HUES64 (cell line): Measurements from ENCODE around the gene NSG1. TPM values are rescaled to one million over a fixed set of nuclear protein-coding genes. Genes with fewer than 3 reads are reported as not detected.
"Not testable (repeated sequence)": the region's sequence is repeated elsewhere in the genome, so short reads cannot be mapped to it uniquely, and the experiment has no call there.

ENCODE experiments used
- H3K27ac ChIP-seq: 2 replicates; pipeline ENCODE4 v1.7.0; 2013; ENCODE audit warnings: low read depth, low read length, inconsistent platforms
- H3K27me3 ChIP-seq: 2 replicates; pipeline ENCODE4 v1.6.1; 2013; ENCODE audit warnings: mild to moderate bottlenecking, low read length; ENCODE audit not compliant: insufficient read depth
- H3K36me3 ChIP-seq: 2 replicates; pipeline ENCODE4 v1.6.1; 2013; ENCODE audit warnings: mild to moderate bottlenecking, low read length; ENCODE audit not compliant: insufficient read depth
- H3K4me1 ChIP-seq: 2 replicates; pipeline ENCODE4 v1.6.1; 2013; ENCODE audit warnings: mild to moderate bottlenecking, low read length, moderate library complexity; ENCODE audit not compliant: insufficient read depth
- H3K4me3 ChIP-seq: 2 replicates; pipeline ENCODE4 v1.5.1; 2013; ENCODE audit warnings: mild to moderate bottlenecking, low read length, moderate library complexity
- H3K9ac ChIP-seq: 2 replicates; pipeline ENCODE4 v1.6.1; 2013; ENCODE audit warnings: mild to moderate bottlenecking, low read depth, low read length
- H3K9me3 ChIP-seq: 2 replicates; pipeline ENCODE4 v1.6.1; 2013; ENCODE audit warnings: low read depth, low read length; ENCODE audit not compliant: insufficient read depth
- WGBS: fragments of 150-250, 120-280 bp; methylation state at CpG from one replicate; pipeline ENCODE4 v1.1.7; 2013; ENCODE audit warnings: missing lambda C conversion rate; 5-methylcytosine and 5-hydroxymethylcytosine counted together
- polyA plus RNA-seq, 2 experiments: library from polyadenylated mRNA; stranded (reverse); fragments of 50-300 nt; gene quantifications; one replicate each; pipeline ENCODE4 v1.2.3, GENCODE V29; 2013

Gene NSG1, protein sequence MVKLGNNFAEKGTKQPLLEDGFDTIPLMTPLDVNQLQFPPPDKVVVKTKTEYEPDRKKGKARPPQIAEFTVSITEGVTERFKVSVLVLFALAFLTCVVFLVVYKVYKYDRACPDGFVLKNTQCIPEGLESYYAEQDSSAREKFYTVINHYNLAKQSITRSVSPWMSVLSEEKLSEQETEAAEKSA
- polyA plus RNA-seq (2013, experiment 1 of 2), result 14.7 TPM
- polyA plus RNA-seq (2013, experiment 2 of 2), result 15.1 TPM

GRCh38 chr4:4386736-4387392, at the start of gene NSG1:
NSG1 (plus strand) TSS chr4:4387102; CDS start chr4:4387630, 528 bp downstream.
- under 1% methylated on average over 87 of the region's 87 CpGs for WGBS
- peaks cover 5% of the 10 kb centered on the region; the same call in 1 of the 2 replicates for H3K36me3 ChIP-seq
- H3K27me3 ChIP-seq, result peaks cover 81% of the 10 kb centered on the region
- peak within 1 kb of the TSS; percentile 63 for H3K9ac ChIP-seq
- H3K4me1 ChIP-seq, result no peaks in the 10 kb centered on the region
- H3K27ac ChIP-seq, result no peak within 1 kb of the TSS
- H3K4me3 ChIP-seq, result peak within 1 kb of the TSS; percentile 67
- H3K9me3 ChIP-seq, result no peaks in the 10 kb centered on the region

- Histone ChIP-seq H3K9me3 (no peaks in the 10 kb centered on the region), H3K4me3 (no peak overlapping the region), H3K27ac (no peak overlapping the region), H3K4me1 (no peaks in the 10 kb centered on the region), H3K27me3 (no peaks in the 10 kb centered on the region), H3K36me3 (no peaks in the 10 kb centered on the region), H3K9ac (no peak overlapping the region)
- 87% methylated on average over 10 of the region's 11 CpGs for WGBS
These were observed 48.5 kb upstream of the NSG1 start for GRCh38 chr4:4338210-4339001.

DNA sequence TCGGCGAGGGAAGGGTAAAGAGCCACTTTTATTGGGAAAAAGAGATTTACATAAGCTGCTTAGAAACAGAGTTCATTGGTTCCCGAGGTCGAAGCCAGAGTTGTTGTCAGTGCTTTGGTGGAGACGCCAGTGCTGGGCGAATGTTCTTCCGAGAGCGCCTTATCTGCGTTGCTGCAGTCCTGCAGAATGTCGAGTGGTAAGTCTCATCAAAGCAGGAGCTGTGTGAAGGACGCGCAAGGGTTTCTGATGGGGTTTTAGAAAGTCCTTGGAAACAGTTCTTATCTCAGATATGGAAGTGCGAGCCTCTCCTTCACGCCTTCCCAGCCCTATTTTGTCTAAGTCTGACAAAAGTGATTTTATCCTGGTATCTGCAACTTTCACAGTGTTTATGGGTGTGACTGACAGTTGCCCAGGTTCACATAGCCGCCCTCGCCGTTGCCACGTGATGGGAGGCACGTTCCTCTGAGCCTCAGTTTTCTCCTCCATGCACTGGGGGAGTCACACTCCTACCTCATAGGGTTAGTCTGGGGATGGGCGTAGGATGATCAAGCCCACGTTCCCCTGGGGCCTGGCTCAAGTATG, 47.3 kb upstream of the NSG1 start:
- Histone ChIP-seq H3K4me3 (no peak overlapping the region), H3K9me3 (no peaks in the 10 kb centered on the region), H3K4me1 (no peaks in the 10 kb centered on the region), H3K27ac (no peak overlapping the region), H3K9ac (no peak overlapping the region), H3K36me3 (no peaks in the 10 kb centered on the region), H3K27me3 (no peaks in the 10 kb centered on the region)
- 87% methylated on average over 21 of the region's 21 CpGs for WGBS

- Histone ChIP-seq H3K4me1 (no peaks in the 10 kb centered on the region), H3K9me3 (no peaks in the 10 kb centered on the region), H3K27ac (no peak overlapping the region), H3K9ac (no peak overlapping the region), H3K27me3 (no peaks in the 10 kb centered on the region; the same call in 1 of the 2 replicates), H3K36me3 (no peaks in the 10 kb centered on the region), H3K4me3 (no peak overlapping the region)
- 93% methylated on average over 9 of the region's 9 CpGs for WGBS
These were observed 44.8 kb upstream of the NSG1 start for GRCh38 chr4:4341861-4342650.

- Histone ChIP-seq H3K9ac (no peak overlapping the region), H3K4me1 (0 out of 2 replicates have a peak, but pooled peaks cover 6% of the 10 kb centered on the region), H3K9me3 (no peaks in the 10 kb centered on the region), H3K27me3 (no peaks in the 10 kb centered on the region; the same call in 1 of the 2 replicates), H3K27ac (no peak overlapping the region), H3K4me3 (no peak overlapping the region), H3K36me3 (no peaks in the 10 kb centered on the region)
- 95% methylated on average over 5 of the region's 5 CpGs for whole genome bisulfite sequencing
These were observed 43.9 kb upstream of the NSG1 start for GRCh38 chr4:4343038-4343437.

GRCh38 chr4:4344915-4345527, 41.9 kb upstream of the NSG1 start:
- H3K9ac ChIP-seq, result no peak overlapping the region
- 0 out of 2 replicates have a peak, but pooled peaks cover 6% of the 10 kb centered on the region for H3K4me1 ChIP-seq
- H3K9me3 ChIP-seq, result no peaks in the 10 kb centered on the region
- 91% methylated on average over 13 of the region's 14 CpGs for WGBS
- no peaks in the 10 kb centered on the region for H3K36me3 ChIP-seq
- H3K27me3 ChIP-seq, result no peaks in the 10 kb centered on the region; the same call in 1 of the 2 replicates
- no peak overlapping the region for H3K4me3 ChIP-seq
- no peak overlapping the region for H3K27ac ChIP-seq

- no peak overlapping the region for H3K9ac ChIP-seq
- no peaks in the 10 kb centered on the region for H3K9me3 ChIP-seq
- H3K4me1 ChIP-seq, result 0 out of 2 replicates have a peak, but pooled peaks cover 6% of the 10 kb centered on the region
- WGBS, result 33% methylated on average over 1 of the region's 1 CpG
- H3K4me3 ChIP-seq, result no peak overlapping the region
- no peaks in the 10 kb centered on the region for H3K36me3 ChIP-seq
- no peak overlapping the region for H3K27ac ChIP-seq
- H3K27me3 ChIP-seq, result no peaks in the 10 kb centered on the region; the same call in 1 of the 2 replicates
These were observed 39.3 kb upstream of the NSG1 start for GRCh38 chr4:4347585-4347984.

GRCh38 chr4:4348585-4348984, 38.3 kb upstream of the NSG1 start:
- H3K9me3 ChIP-seq, H3K4me3 ChIP-seq, H3K4me1 ChIP-seq, H3K36me3 ChIP-seq, H3K27ac ChIP-seq, H3K27me3 ChIP-seq, H3K9ac ChIP-seq: not testable (repeated sequence)
- WGBS, result 83% methylated on average over 9 of the region's 9 CpGs

- 0 out of 2 replicates have a peak, but pooled peaks cover 6% of the 10 kb centered on the region for H3K4me1 ChIP-seq
- 89% methylated on average over 3 of the region's 3 CpGs for WGBS
These were observed 37.0 kb upstream of the NSG1 start for GRCh38 chr4:4349867-4350266.

GRCh38 chr4:4350909-4351308, 36.0 kb upstream of the NSG1 start:
- Histone ChIP-seq H3K27ac (no peak overlapping the region), H3K9ac (no peak overlapping the region), H3K27me3 (no peaks in the 10 kb centered on the region), H3K36me3 (no peaks in the 10 kb centered on the region), H3K4me3 (no peak overlapping the region), H3K4me1 (0 out of 2 replicates have a peak, but pooled peaks cover 6% of the 10 kb centered on the region), H3K9me3 (no peaks in the 10 kb centered on the region)
- 91% methylated on average over 4 of the region's 4 CpGs for WGBS

More at GRCh38 chr4:4349867-4350266, 37.0 kb upstream of the NSG1 start:
- Histone ChIP-seq H3K27ac (no peak overlapping the region), H3K9me3 (no peaks in the 10 kb centered on the region), H3K27me3 (no peaks in the 10 kb centered on the region; the same call in 1 of the 2 replicates), H3K9ac (no peak overlapping the region), H3K4me3 (no peak overlapping the region), H3K36me3 (no peaks in the 10 kb centered on the region)
